ENCODE results near the gene DNAJB4. TPM values are rescaled to one million over a fixed set of nuclear protein-coding genes. Genes with fewer than 3 reads are reported as not detected.

DNAJB4 gene
- total and polyA plus RNA-seq, 2 of the 8 experiments (the other 6 are each of a cell fraction or from before 2014, with no cell fraction given) = 6.6 to 21.8 TPM

- DNase-seq (ENCODE audit: low read depth in 1 of 2, low spot score in 2 of 2) = no peak
- CTCF ChIA-PET (ENCODE audit: partially characterized antibody) = interaction anchor here (1.4 kb wide), 1 partner anchor 8 kb away, joined by 4 read pairs; the partner anchor contains the start of gene GIPC2
- H4K8ac ChIP-seq (ENCODE audit: extremely low read depth, insufficient read depth, low read length) = no peak overlapping the region
- H3K4ac ChIP-seq (replicated peaks; ENCODE audit: insufficient read length, low read depth, low read length) = no peak overlapping the region
- peaks cover 0 to 4% (median 0%) of the 10 kb centered on the region in 4 experiments; a peak in 1 of 7 replicates for H3K4me1 ChIP-seq (replicated peaks in 1 of 4; ENCODE audit: control insufficient read depth in 3 of 4, insufficient read depth in 4 of 4, low read length in 3 of 4)
- no peak overlapping the region for H3K4me2 ChIP-seq (ENCODE audit: insufficient read depth in 1 of 2, low read depth in 2 of 2, low read length in 2 of 2)
- H3K79me1 ChIP-seq (ENCODE audit: low read depth, low read length) = no peaks in the 10 kb centered on the region
- H2BK15ac ChIP-seq (ENCODE audit: low read length) = no peak overlapping the region
- H3K9me3 ChIP-seq (ENCODE audit: insufficient read depth in 2 of 2, low read depth in 1 of 2, low read length in 1 of 2) = no peaks in the 10 kb centered on the region
- H3K14ac ChIP-seq (ENCODE audit: insufficient read length) = no peak overlapping the region
- H3K27ac ChIP-seq (ENCODE audit: low read depth, low read length) = no peak overlapping the region
- H2BK5ac ChIP-seq (ENCODE audit: low read depth, low read length) = no peak overlapping the region
- no peak overlapping the region for H2BK20ac ChIP-seq (ENCODE audit: low read length)
- H3K36me3 ChIP-seq (ENCODE audit: control insufficient read depth in 2 of 4, insufficient read depth in 4 of 4, low read length in 3 of 4) = no peaks in the 10 kb centered on the region
- H4K5ac ChIP-seq (ENCODE audit: insufficient read length, low read depth, low read length) = no peak overlapping the region
- H3K56ac ChIP-seq (replicated peaks; ENCODE audit: insufficient read length, low read depth, low read length) = no peak overlapping the region
- no peaks in the 10 kb centered on the region for H3K79me2 ChIP-seq (ENCODE audit: control insufficient read depth in 1 of 2, insufficient read depth in 2 of 2, low read length in 2 of 2)
- H2AK5ac ChIP-seq (ENCODE audit: low read depth, low read length) = no peak overlapping the region
- H4K20me1 ChIP-seq (replicated peaks in 1 of 2; ENCODE audit: control insufficient read depth in 1 of 2, insufficient read depth in 2 of 2, low read length in 2 of 2) = no peaks in the 10 kb centered on the region
- H4K91ac ChIP-seq (replicated peaks; ENCODE audit: insufficient read length, low read length) = no peak overlapping the region
- TF ChIP-seq TBP (IDR thresholded peaks at IDR 0.05; ENCODE audit: low read depth, low read length) (no peak), ATF3 (IDR thresholded peaks at IDR 0.05; ENCODE audit: insufficient read depth, low read depth, low read length) (no peak), POU5F1 (IDR thresholded peaks at IDR 0.05; ENCODE audit: low read depth, low read length) (no peak), JUND (IDR thresholded peaks at IDR 0.05; ENCODE audit: low read length) (no peak), TAF7 (optimal IDR thresholded peaks at IDR 0.05; ENCODE audit: borderline replicate concordance, low read depth, low read length) (no peak)
- TF ChIP-seq, protein P1, sequence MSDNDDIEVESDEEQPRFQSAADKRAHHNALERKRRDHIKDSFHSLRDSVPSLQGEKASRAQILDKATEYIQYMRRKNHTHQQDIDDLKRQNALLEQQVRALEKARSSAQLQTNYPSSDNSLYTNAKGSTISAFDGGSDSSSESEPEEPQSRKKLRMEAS (IDR thresholded peaks at IDR 0.05) = no peak
- H3K4me3 ChIP-seq (ENCODE audit: extremely low read depth in 1 of 4, insufficient read depth in 2 of 4, low read depth in 3 of 4, low read length in 4 of 4) = no peak overlapping the region
- FAIRE-seq = no peak
- no peak overlapping the region for H2BK120ac ChIP-seq (replicated peaks; ENCODE audit: low read depth, low read length)
- no peak overlapping the region for H3K18ac ChIP-seq (ENCODE audit: extremely low read depth, low read length)
- no peak overlapping the region for H3K9ac ChIP-seq (replicated peaks in 1 of 4; ENCODE audit: extremely low read depth in 1 of 4, low read depth in 3 of 4, low read length in 3 of 4)
- no peak overlapping the region for H2BK12ac ChIP-seq (ENCODE audit: low read depth, low read length)
- H3K23ac ChIP-seq (ENCODE audit: insufficient read length) = no peak overlapping the region
- POLR2A ChIA-PET (ENCODE audit: partially characterized antibody) = interaction anchor here (1.4 kb wide), 1 partner anchor 74 kb away, joined by 3 read pairs; no protein-coding TSS in a partner anchor
- no peak overlapping the region for H2AFZ ChIP-seq (ENCODE audit: low read length)
- no peaks in the 10 kb centered on the region for H3K23me2 ChIP-seq (ENCODE audit: low read depth, low read length)
- H3K27me3 ChIP-seq (replicated peaks in 1 of 4; ENCODE audit: control insufficient read depth in 3 of 4, extremely low read depth in 1 of 4, insufficient read depth in 3 of 4, low read length in 3 of 4) = no peaks in the 10 kb centered on the region
Measured at GRCh38 chr1:78054559-78054958, 49.8 kb downstream of the DNAJB4 start.
